WTC11 (cell line): Measurements from ENCODE around the gene HSPG2. TPM values are rescaled to one million over a fixed set of nuclear protein-coding genes. Genes with fewer than 3 reads are reported as not detected.

Source experiments
- ATAC-seq: fragments of 200-7000 bp; cut with Tn5 transposase; 2 replicates; pipeline ENCODE4 v1.10.0; 2021; ENCODE audit warnings: mild to moderate bottlenecking, moderate library complexity
- CTCF ChIA-PET: fragments of 300-600 bp; sonication (Branson Sonifier 250); formaldehyde crosslinking; loops from one replicate; lab custom pipeline; 2021; ENCODE audit warnings: antibody characterized with exemption; lab: Charles Lee
- POLR2A ChIA-PET: fragments of 350-600 bp; sonication (Branson Sonifier 250); formaldehyde crosslinking; loops from one replicate; lab custom pipeline; 2021; ENCODE audit warnings: antibody characterized with exemption; lab: Charles Lee
- DNase-seq: peaks from one replicate; pipeline ENCODE4 v3.0.0; 2021; ENCODE audit warnings: low spot score
- H3K27ac Mint-ChIP-seq: 2 replicates; pipeline ENCODE4 v1.8.0; 2021; ENCODE audit warnings: mixed read lengths
- H3K27me3 Mint-ChIP-seq: 2 replicates; pipeline ENCODE4 v1.8.0; 2021; ENCODE audit warnings: low read depth, mild to moderate bottlenecking, moderate library complexity, mixed read lengths
- H3K36me3 Mint-ChIP-seq: 2 replicates; pipeline ENCODE4 v1.8.0; 2021; ENCODE audit warnings: mixed read lengths
- H3K4me1 Mint-ChIP-seq: 2 replicates; pipeline ENCODE4 v1.8.0; 2022; ENCODE audit warnings: mixed read lengths
- H3K4me3 Mint-ChIP-seq: 2 replicates; pipeline ENCODE4 v1.8.0; 2021; ENCODE audit warnings: mild to moderate bottlenecking, moderate library complexity, mixed read lengths
- H3K9me3 Mint-ChIP-seq: 2 replicates; pipeline ENCODE4 v1.8.0; 2021; ENCODE audit warnings: mixed read lengths
- AFF4 ChIP-seq: sonication (generic); formaldehyde crosslinking; IDR thresholded peaks from 2 replicates; pipeline ENCODE4 v1.8.1; 2023; ENCODE audit warnings: mild to moderate bottlenecking, missing genetic modification reagents, borderline replicate concordance
- FOXK1 ChIP-seq: sonication (generic); formaldehyde crosslinking; IDR thresholded peaks from 2 replicates; pipeline ENCODE4 v1.8.0; 2022; ENCODE audit warnings: mild to moderate bottlenecking, moderate library complexity, missing genetic modification reagents
- GTF2I ChIP-seq: fragments of 250-450 bp; sonication (Bioruptor Pico); conservative IDR thresholded peaks from 2 replicates; pipeline ENCODE4 v1.4.0; 2021; ENCODE audit warnings: mild to moderate bottlenecking
- HMGA2 ChIP-seq: fragments of 250-450 bp; sonication (Bioruptor Pico); IDR thresholded peaks from 2 replicates; pipeline ENCODE4 v1.4.0; 2021; ENCODE audit warnings: mild to moderate bottlenecking, moderate library complexity
- KAT7 ChIP-seq: sonication (generic); formaldehyde crosslinking; IDR thresholded peaks from 2 replicates; pipeline ENCODE4 v1.8.1; 2023; ENCODE audit warnings: missing genetic modification reagents, mild to moderate bottlenecking, borderline replicate concordance
- NFYB ChIP-seq: sonication (generic); formaldehyde crosslinking; conservative IDR thresholded peaks from 2 replicates; pipeline ENCODE4 v1.8.0; 2022; ENCODE audit warnings: low read depth, missing genetic modification reagents
- NR2C2 ChIP-seq: sonication (generic); formaldehyde crosslinking; IDR thresholded peaks from 2 replicates; pipeline ENCODE4 v1.8.0; 2022; ENCODE audit warnings: mild to moderate bottlenecking, missing genetic modification reagents
- OVOL2 ChIP-seq: fragments of 250-450 bp; sonication (Bioruptor Pico); IDR thresholded peaks from 2 replicates; pipeline ENCODE4 v1.9.0; 2021; ENCODE audit warnings: mild to moderate bottlenecking, borderline replicate concordance
- PRDM15 ChIP-seq: sonication (generic); formaldehyde crosslinking; IDR thresholded peaks from 2 replicates; pipeline ENCODE4 v1.8.0; 2022; ENCODE audit warnings: missing genetic modification reagents
- PRRX2 ChIP-seq: fragments of 250-450 bp; sonication (Bioruptor Pico); IDR thresholded peaks from 2 replicates; pipeline ENCODE4 v1.8.0; 2021; ENCODE audit warnings: mild to moderate bottlenecking
- RELA ChIP-seq: sonication (generic); formaldehyde crosslinking; IDR thresholded peaks from 2 replicates; pipeline ENCODE4 v1.8.1; 2022; ENCODE audit warnings: missing genetic modification reagents, mild to moderate bottlenecking, borderline replicate concordance
- USF2 ChIP-seq: sonication (generic); formaldehyde crosslinking; IDR thresholded peaks from 2 replicates; pipeline ENCODE4 v1.8.1; 2023; ENCODE audit warnings: mild to moderate bottlenecking, missing genetic modification reagents, moderate library complexity
- ZNF532 ChIP-seq: fragments of 250-450 bp; sonication (Bioruptor Pico); IDR thresholded peaks from 2 replicates; pipeline ENCODE4 v1.9.0; 2021; ENCODE audit warnings: mild to moderate bottlenecking, borderline replicate concordance
- ZSCAN18 ChIP-seq: fragments of 250-450 bp; sonication (Bioruptor Pico); IDR thresholded peaks from 2 replicates; pipeline ENCODE4 v2.1.2; 2022; ENCODE audit warnings: mild to moderate bottlenecking, moderate library complexity
- total RNA-seq: library from RNA; stranded (reverse); gene quantifications from 3 replicates; pipeline ENCODE4 v1.2.3, GENCODE V29; 2021
- TF ChIP-seq, protein P1 (sequence below): fragments of 250-450 bp; sonication (Bioruptor Pico); conservative IDR thresholded peaks from 2 replicates; pipeline ENCODE4 v1.9.0; 2021; ENCODE audit warnings: mild to moderate bottlenecking
- TF ChIP-seq, protein P2 (sequence below): sonication (generic); formaldehyde crosslinking; IDR thresholded peaks from 2 replicates; pipeline ENCODE4 v1.8.0; 2022; ENCODE audit warnings: mild to moderate bottlenecking, missing genetic modification reagents

Gene HSPG2
- total RNA-seq, 1 experiment from 2014 or later: 120 TPM

DNA sequence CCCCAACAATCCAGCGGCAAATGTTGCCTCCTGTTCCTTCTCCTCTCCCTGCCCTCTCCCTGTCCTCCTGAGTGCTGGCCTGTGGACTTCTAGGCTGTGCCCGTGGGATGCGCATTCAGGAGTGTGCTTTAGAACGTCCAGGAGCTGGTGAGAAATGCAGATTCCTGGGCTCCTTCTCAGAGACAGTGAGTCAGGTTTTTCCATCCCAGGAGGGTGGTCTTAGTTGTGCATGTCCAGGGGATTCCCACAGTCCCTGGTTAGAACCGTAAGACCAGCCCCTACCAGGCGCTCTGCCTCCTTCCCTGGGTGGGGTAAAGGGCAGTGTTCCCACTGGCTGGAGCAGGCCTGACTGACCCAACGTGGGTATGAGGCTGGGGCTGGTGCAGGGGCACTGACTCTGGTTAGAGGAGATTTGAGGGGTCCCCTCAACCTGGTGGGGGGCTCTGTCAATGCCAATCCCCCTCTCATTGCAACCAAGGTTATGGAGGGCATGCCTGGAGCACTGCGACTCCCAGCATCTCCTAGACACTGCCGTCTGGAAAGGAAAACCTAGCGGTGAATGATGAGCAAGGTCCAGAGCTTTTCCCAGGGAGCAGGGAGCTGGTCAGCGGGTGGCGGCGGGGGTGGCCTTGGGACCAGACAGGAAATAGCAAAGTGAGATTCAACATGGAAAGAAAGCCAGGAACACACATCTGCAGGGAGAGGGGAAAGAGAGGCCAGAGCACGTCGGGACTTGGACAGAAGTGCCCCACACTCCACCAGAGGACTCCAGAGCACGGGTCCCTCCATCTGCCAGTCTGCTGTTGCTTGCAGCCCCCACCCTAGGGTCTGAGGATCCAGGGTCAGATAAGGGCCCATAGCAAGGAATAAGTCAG lies 38.5 kb downstream of the HSPG2 start:
- Mint-ChIP-seq H3K4me1 (peaks cover 34% of the 10 kb centered on the region), H3K4me3 (no peak overlapping the region), H3K27me3 (no peaks in the 10 kb centered on the region), H3K27ac (peak overlapping the region; percentile 73; the same call in 1 of the 2 replicates), H3K9me3 (no peaks in the 10 kb centered on the region), H3K36me3 (peaks cover 3% of the 10 kb centered on the region; the same call in 1 of the 2 replicates)
- POLR2A ChIA-PET: no interaction called here
- TF ChIP-seq, protein P1, sequence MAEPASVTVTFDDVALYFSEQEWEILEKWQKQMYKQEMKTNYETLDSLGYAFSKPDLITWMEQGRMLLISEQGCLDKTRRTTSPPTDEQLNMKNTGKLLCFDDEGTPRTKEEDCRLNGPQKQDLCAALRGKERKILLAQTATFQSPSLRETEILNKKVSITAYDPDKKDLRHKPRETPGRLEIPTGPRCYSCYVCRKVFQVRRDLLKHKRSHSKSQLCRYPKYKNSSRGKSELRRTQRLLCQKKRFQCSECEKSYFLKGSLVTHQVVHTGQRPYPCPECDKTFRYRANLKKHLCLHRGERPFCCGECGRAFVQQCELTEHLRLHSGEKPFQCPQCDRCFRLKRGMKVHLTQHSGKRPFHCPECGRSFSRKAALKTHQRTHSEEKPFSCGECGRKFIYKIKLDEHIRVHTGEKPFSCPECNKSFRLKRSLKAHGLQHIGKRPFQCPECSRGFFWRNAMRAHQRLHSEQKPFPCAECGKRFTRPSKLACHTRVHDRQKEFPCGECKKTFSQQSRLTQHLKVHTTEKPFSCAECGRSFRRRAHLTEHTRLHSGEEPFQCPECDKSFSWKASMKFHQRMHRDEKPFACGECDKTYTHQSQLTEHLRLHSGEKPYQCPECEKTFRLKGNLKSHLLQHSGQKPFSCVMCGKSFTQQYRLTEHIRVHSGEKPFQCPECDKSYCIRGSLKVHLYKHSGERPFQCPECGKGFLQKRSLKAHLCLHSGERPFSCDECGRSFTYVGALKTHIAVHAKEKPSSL (CRISPR knock-in tag): no peak
- no peak for DNase-seq
- no peak for ATAC-seq
- CTCF ChIA-PET: no interaction called here

GRCh38 chr1:21897844-21898243 lies 39.3 kb downstream of the HSPG2 start:
- TF ChIP-seq, protein P2, sequence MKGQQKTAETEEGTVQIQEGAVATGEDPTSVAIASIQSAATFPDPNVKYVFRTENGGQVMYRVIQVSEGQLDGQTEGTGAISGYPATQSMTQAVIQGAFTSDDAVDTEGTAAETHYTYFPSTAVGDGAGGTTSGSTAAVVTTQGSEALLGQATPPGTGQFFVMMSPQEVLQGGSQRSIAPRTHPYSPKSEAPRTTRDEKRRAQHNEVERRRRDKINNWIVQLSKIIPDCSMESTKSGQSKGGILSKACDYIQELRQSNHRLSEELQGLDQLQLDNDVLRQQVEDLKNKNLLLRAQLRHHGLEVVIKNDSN (CRISPR knock-in tag): no peak
- TF ChIP-seq HMGA2 (CRISPR knock-in tag) (no peak), NR2C2 (CRISPR knock-in tag) (no peak), PRRX2 (CRISPR knock-in tag) (no peak), RELA (CRISPR knock-in tag) (no peak), ZSCAN18 (CRISPR knock-in tag) (no peak), USF2 (no peak), NFYB (CRISPR knock-in tag) (no peak), ZNF532 (no peak), PRDM15 (CRISPR knock-in tag) (no peak), KAT7 (CRISPR knock-in tag) (no peak), FOXK1 (CRISPR knock-in tag) (no peak), GTF2I (CRISPR knock-in tag) (no peak), OVOL2 (CRISPR knock-in tag) (no peak), AFF4 (CRISPR knock-in tag) (no peak)

More at GRCh38 chr1:21897844-21898243, 39.3 kb downstream of the HSPG2 start:
- no peak for DNase-seq
- no peaks in the 10 kb centered on the region for H3K9me3 Mint-ChIP-seq
- no peak for ATAC-seq
- H3K27ac Mint-ChIP-seq: peak overlapping the region; percentile 55; the same call in 1 of the 2 replicates
- peaks cover 33% of the 10 kb centered on the region for H3K4me1 Mint-ChIP-seq
- ChIA-PET CTCF (no interaction called here), POLR2A (no interaction called here)
- no peak overlapping the region for H3K4me3 Mint-ChIP-seq
- no peaks in the 10 kb centered on the region for H3K27me3 Mint-ChIP-seq
- H3K36me3 Mint-ChIP-seq: peaks cover 3% of the 10 kb centered on the region; the same call in 1 of the 2 replicates
